A549 (cell line): ENCODE results near the gene UBAC1. TPM values are rescaled to one million over a fixed set of nuclear protein-coding genes. Genes with fewer than 3 reads are reported as not detected.

Experiments
- ATAC-seq, 2 experiments: fragments of 200-7000 bp in 1 of 2; fragments of >200 bp in 1 of 2; cut with Nextera tagmentation in 1 of 2; cut with Tn5 transposase in 1 of 2; 3 replicates each; pipeline versions ENCODE4 v1.8.0 to v1.9.1; 2018 to 2020; ENCODE audit warnings: mild to moderate bottlenecking in 1 of 2, moderate library complexity in 1 of 2
- CTCF ChIA-PET: fragments of 300-600 bp; sonication (Branson Sonifier 250); formaldehyde crosslinking; extraction: SDS; loops from one replicate; lab custom pipeline; 2021; ENCODE audit warnings: antibody characterized with exemption, inconsistent platforms; lab: Yijun Ruan, JAX
- POLR2A ChIA-PET: fragments of 350-600 bp; formaldehyde crosslinking; extraction: SDS; loops from one replicate; lab custom pipeline; 2021; ENCODE audit warnings: antibody characterized with exemption, inconsistent platforms; lab: Yijun Ruan, JAX
- DNase-seq, 2 experiments: peaks; one replicate each; pipeline versions ENCODE4 v3.0.0 to v3.0.0-alpha.2; 2011 to 2016; ENCODE audit warnings: low read depth in 1 of 2, low spot score in 1 of 2
- FAIRE-seq: peaks from 2 replicates; lab custom pipeline; 2011; peaks lifted over from hg19 to GRCh38; lab: Jason Lieb, UNC
- H3K27ac ChIP-seq, 2 experiments: fragments of >200 bp; sonication (Bioruptor Twin); formaldehyde crosslinking; 3 replicates each; pipeline ENCODE4 v1.5.1; 2016 to 2017
- H3K4me1 ChIP-seq: fragments of >200 bp; sonication (Bioruptor Twin); formaldehyde crosslinking; 3 replicates; pipeline ENCODE4 v1.6.1; 2016
- H3K4me2 ChIP-seq: fragments of >200 bp; sonication (Bioruptor Twin); formaldehyde crosslinking; 3 replicates; pipeline ENCODE4 v1.6.1; 2016
- H3K4me3 ChIP-seq: fragments of >200 bp; sonication (Bioruptor Twin); formaldehyde crosslinking; 3 replicates; pipeline ENCODE4 v1.5.1; 2016
- H3K9me3 ChIP-seq: fragments of >200 bp; sonication (Bioruptor Twin); formaldehyde crosslinking; 3 replicates; pipeline ENCODE4 v1.6.1; 2016
- BHLHE40 ChIP-seq: IDR thresholded peaks from 2 replicates; pipeline ENCODE4 v1.6.1; 2012; ENCODE audit warnings: low read depth, low read length, inconsistent platforms
- CBX2 ChIP-seq: fragments of 200-600 bp; sonication (generic); IDR thresholded peaks from 2 replicates; pipeline ENCODE4 v1.6.1; 2016; ENCODE audit warnings: low read depth, mild to moderate bottlenecking, borderline replicate concordance
- CEBPB ChIP-seq, 2 experiments: fragments of >200 bp in 1 of 2; sonication (Bioruptor Twin) in 1 of 2; formaldehyde crosslinking in 1 of 2; IDR thresholded peaks; 2 replicates each; pipeline ENCODE4 v1.6.1; 2012 to 2016
- CHD4 ChIP-seq: fragments of 200-600 bp; sonication (generic); IDR thresholded peaks from 2 replicates; pipeline ENCODE4 v1.6.1; 2016; ENCODE audit warnings: antibody characterized with exemption, mild to moderate bottlenecking, borderline replicate concordance
- EHMT2 ChIP-seq: fragments of 200-600 bp; sonication (generic); IDR thresholded peaks from 2 replicates; pipeline ENCODE4 v1.6.1; 2016; ENCODE audit warnings: antibody characterized with exemption, low read depth, mild to moderate bottlenecking, moderate library complexity
- ESRRA ChIP-seq: fragments of 150-350 bp; IDR thresholded peaks from 2 replicates; pipeline ENCODE4 v1.6.1; 2014; ENCODE audit warnings: mild to moderate bottlenecking, low read length, borderline replicate concordance
- FOSL2 ChIP-seq, 2 experiments: fragments of 450-650 bp in 1 of 2; fragments of >200 bp in 1 of 2; sonication (Bioruptor Twin) in 1 of 2; formaldehyde crosslinking; IDR thresholded peaks; 2 replicates each; pipeline versions ENCODE4 v1.5.0 to v1.6.1; 2016 to 2020; ENCODE audit warnings: mild to moderate bottlenecking in 1 of 2, moderate library complexity in 1 of 2
- FOXS1 ChIP-seq: fragments of 250-450 bp; sonication (Bioruptor Pico); IDR thresholded peaks from 2 replicates; pipeline ENCODE4 v1.5.0; 2020; ENCODE audit warnings: mild to moderate bottlenecking, moderate library complexity
- HEYL ChIP-seq: fragments of 250-450 bp; sonication (Bioruptor Pico); IDR thresholded peaks from 2 replicates; pipeline ENCODE4 v1.8.0; 2021; ENCODE audit warnings: mild to moderate bottlenecking, moderate library complexity
- HOXB13 ChIP-seq: fragments of 250-450 bp; sonication (Bioruptor Pico); IDR thresholded peaks from 2 replicates; pipeline ENCODE4 v1.5.0; 2020; ENCODE audit warnings: low read depth, mild to moderate bottlenecking, moderate library complexity
- KDM1A ChIP-seq: fragments of 200-600 bp; sonication (generic); IDR thresholded peaks from 2 replicates; pipeline ENCODE4 v1.6.1; 2016; ENCODE audit warnings: low read depth, mild to moderate bottlenecking
- MAFK ChIP-seq: fragments of 450-650 bp; IDR thresholded peaks from 2 replicates; pipeline ENCODE4 v1.6.1; 2014; ENCODE audit not compliant: partially characterized antibody
- NPAS2 ChIP-seq: fragments of 250-450 bp; sonication (Bioruptor Pico); IDR thresholded peaks from 2 replicates; pipeline ENCODE4 v1.8.0; 2022; ENCODE audit warnings: mild to moderate bottlenecking, moderate library complexity, borderline replicate concordance
- SMC3 ChIP-seq: fragments of >200 bp; sonication (Bioruptor Twin); formaldehyde crosslinking; IDR thresholded peaks from 3 replicates; pipeline ENCODE4 v1.6.1; 2018; ENCODE audit warnings: inconsistent platforms
- TFCP2L1 ChIP-seq: fragments of 250-450 bp; sonication (Bioruptor Pico); IDR thresholded peaks from 2 replicates; pipeline ENCODE4 v1.5.0; 2021; ENCODE audit warnings: mild to moderate bottlenecking
- TP53 ChIP-seq: fragments of 250-450 bp; sonication (Bioruptor Pico); IDR thresholded peaks from 2 replicates; pipeline ENCODE4 v1.5.0; 2021; ENCODE audit warnings: mild to moderate bottlenecking, moderate library complexity
- ZNF302 ChIP-seq: fragments of 250-450 bp; sonication (Bioruptor Pico); IDR thresholded peaks from 2 replicates; pipeline ENCODE4 v1.9.0; 2021; ENCODE audit warnings: inconsistent platforms, mild to moderate bottlenecking, moderate library complexity
- ZSCAN20 ChIP-seq: fragments of 250-450 bp; sonication (Bioruptor Pico); IDR thresholded peaks from 2 replicates; pipeline ENCODE4 v1.8.0; 2022; ENCODE audit warnings: mild to moderate bottlenecking, moderate library complexity
- WGBS: methylation state at CpG from one replicate; pipeline ENCODE4 v1.1.6; 2017; ENCODE audit errors: missing lambda C conversion rate; 5-methylcytosine and 5-hydroxymethylcytosine counted together
- polyA plus RNA-seq, 4 experiments: library from polyadenylated mRNA; depleted of rRNA in 3 of 4; stranded (reverse); fragments of >200 nt; fragmentation: RNase III in 1 of 4; extraction: RNeasy Plus Mini Kit Qiagen cat#74134 plus additional on column Dnase treatment in 1 of 4; gene quantifications; 2 replicates in 3 of 4; 3 replicates in 1 of 4; pipeline ENCODE4 v1.2.3, GENCODE V29; 2011 to 2017
- TF ChIP-seq, protein P1 (sequence below): fragments of 200-600 bp; sonication (generic); IDR thresholded peaks from 2 replicates; pipeline ENCODE4 v1.6.1; 2016; ENCODE audit warnings: antibody characterized with exemption, mild to moderate bottlenecking, moderate library complexity
- TF ChIP-seq, protein P2 (sequence below): fragments of >200 bp; sonication (Bioruptor Twin); formaldehyde crosslinking; IDR thresholded peaks from 2 replicates; pipeline ENCODE4 v1.6.1; 2016
- TF ChIP-seq, protein P3 (sequence below): fragments of 250-450 bp; sonication (Bioruptor Pico); IDR thresholded peaks from 2 replicates; pipeline ENCODE4 v1.5.0; 2020; ENCODE audit warnings: low read depth, mild to moderate bottlenecking, moderate library complexity
- TF ChIP-seq, protein P4 (sequence below): fragments of 150-350 bp; IDR thresholded peaks from 2 replicates; pipeline ENCODE4 v1.6.1; 2014; ENCODE audit warnings: low read depth, mild to moderate bottlenecking, low read length

UBAC1 gene
- polyA plus RNA-seq, 2 of the 4 experiments (the other 2 are of a cell fraction): 30.8 to 37.6 TPM

DNA sequence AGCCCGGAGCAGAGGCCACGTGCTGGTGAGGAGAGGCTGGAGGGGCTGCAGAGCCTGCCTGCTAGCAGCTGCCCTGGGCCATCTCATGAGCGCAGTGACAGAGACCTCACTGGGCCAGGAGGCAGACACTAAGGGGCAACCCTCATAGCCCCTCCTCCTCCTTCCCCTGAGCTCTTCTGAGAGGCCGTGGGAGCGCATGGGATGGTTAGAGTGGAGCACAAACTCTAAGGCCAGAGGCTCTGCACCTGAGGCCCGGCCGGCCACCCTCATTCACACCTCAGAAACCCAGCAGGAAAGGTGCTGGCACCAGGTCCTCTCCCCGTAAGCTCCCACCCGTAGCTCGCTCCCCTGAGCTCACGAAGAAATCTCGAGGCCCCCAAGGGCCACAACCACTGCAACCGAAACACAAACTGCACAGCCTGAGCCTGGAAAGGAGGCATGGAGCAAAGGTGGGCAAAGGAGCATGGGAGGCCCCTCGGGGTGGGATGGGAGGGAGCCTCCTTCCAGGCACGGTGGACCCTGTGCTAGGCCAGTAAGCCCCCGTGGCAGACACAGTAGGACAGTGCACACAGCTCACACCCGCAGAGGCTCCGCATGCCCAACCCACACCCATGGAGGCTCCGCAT lies 71.5 kb downstream of the UBAC1 start:
- no peak; a peak in 1 of 6 replicates for ATAC-seq
- CTCF ChIA-PET: interaction anchor here (1.5 to 3.2 kb wide), 3 partner anchors 23 to 93 kb away, joined by 3 to 8 read pairs (median 6); no protein-coding TSS in a partner anchor
- no peak for TF ChIP-seq ZSCAN20
- TF ChIP-seq, protein P1, sequence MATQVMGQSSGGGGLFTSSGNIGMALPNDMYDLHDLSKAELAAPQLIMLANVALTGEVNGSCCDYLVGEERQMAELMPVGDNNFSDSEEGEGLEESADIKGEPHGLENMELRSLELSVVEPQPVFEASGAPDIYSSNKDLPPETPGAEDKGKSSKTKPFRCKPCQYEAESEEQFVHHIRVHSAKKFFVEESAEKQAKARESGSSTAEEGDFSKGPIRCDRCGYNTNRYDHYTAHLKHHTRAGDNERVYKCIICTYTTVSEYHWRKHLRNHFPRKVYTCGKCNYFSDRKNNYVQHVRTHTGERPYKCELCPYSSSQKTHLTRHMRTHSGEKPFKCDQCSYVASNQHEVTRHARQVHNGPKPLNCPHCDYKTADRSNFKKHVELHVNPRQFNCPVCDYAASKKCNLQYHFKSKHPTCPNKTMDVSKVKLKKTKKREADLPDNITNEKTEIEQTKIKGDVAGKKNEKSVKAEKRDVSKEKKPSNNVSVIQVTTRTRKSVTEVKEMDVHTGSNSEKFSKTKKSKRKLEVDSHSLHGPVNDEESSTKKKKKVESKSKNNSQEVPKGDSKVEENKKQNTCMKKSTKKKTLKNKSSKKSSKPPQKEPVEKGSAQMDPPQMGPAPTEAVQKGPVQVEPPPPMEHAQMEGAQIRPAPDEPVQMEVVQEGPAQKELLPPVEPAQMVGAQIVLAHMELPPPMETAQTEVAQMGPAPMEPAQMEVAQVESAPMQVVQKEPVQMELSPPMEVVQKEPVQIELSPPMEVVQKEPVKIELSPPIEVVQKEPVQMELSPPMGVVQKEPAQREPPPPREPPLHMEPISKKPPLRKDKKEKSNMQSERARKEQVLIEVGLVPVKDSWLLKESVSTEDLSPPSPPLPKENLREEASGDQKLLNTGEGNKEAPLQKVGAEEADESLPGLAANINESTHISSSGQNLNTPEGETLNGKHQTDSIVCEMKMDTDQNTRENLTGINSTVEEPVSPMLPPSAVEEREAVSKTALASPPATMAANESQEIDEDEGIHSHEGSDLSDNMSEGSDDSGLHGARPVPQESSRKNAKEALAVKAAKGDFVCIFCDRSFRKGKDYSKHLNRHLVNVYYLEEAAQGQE: no peak
- TF ChIP-seq, protein P2, sequence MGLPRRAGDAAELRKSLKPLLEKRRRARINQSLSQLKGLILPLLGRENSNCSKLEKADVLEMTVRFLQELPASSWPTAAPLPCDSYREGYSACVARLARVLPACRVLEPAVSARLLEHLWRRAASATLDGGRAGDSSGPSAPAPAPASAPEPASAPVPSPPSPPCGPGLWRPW: no peak
- TF ChIP-seq EHMT2: no peak
- TF ChIP-seq FOXS1 (CRISPR knock-in tag): no peak
- no peak for TF ChIP-seq NPAS2 (CRISPR knock-in tag)
- no peak for TF ChIP-seq CHD4
- TF ChIP-seq TP53 (CRISPR knock-in tag): no peak
- no peak for TF ChIP-seq CBX2
- no peak for TF ChIP-seq HOXB13 (CRISPR knock-in tag)
- TF ChIP-seq TFCP2L1: no peak
- TF ChIP-seq CEBPB (IDR thresholded peaks at IDR 0.05): no peak
- TF ChIP-seq, protein P3, sequence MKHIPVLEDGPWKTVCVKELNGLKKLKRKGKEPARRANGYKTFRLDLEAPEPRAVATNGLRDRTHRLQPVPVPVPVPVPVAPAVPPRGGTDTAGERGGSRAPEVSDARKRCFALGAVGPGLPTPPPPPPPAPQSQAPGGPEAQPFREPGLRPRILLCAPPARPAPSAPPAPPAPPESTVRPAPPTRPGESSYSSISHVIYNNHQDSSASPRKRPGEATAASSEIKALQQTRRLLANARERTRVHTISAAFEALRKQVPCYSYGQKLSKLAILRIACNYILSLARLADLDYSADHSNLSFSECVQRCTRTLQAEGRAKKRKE: no peak
- TF ChIP-seq ZNF302 (CRISPR knock-in tag): no peak
- TF ChIP-seq HEYL: no peak
- no peak for TF ChIP-seq SMC3
- TF ChIP-seq, all 56 proteins: peak for 0
- Histone ChIP-seq H3K4me1 (peaks cover 12% of the 10 kb centered on the region; the same call in 2 of the 3 replicates), H3K9me3 (no peaks in the 10 kb centered on the region), H3K27ac (no peak overlapping the region), H3K4me2 (no peak overlapping the region), H3K4me3 (no peak overlapping the region)
- FAIRE-seq (no peak), DNase-seq (no peak)
- 87% methylated on average over 16 of the region's 19 CpGs for WGBS
- POLR2A ChIA-PET: no interaction called here

DNA sequence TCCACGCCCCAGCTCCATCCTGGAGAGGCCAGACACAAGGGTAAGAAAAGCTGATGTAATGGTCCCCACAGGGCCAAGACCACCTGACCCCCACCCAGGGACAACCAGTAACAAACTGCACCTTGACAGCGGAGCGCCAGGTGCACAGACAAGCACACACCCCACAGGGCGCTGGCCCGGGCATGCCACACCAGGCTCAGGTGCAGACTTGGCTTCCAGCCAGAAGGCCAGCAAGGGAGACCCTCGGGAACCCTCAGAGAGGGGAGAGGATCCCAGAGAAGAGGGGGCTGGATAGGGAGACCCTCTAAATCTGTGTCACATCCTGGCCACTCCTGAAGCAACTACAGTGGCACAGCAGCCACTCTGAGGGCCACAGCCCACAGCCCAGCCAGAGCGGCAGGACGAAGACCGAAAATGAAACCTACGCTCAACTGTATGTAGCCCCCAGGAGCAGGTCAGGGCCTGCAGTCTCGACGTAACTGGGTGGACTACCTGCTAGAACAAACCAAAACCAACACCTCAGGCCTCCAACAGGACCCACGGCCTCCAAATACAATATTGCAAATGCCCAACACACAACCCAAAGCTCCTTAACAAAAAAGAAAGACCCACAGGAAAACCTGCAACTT lies 72.3 kb downstream of the UBAC1 start:
- CTCF ChIA-PET: interaction anchor here (0.8 to 3.2 kb wide), 3 partner anchors 25 to 92 kb away, joined by 3 to 8 read pairs (median 3); partner anchors contain the start of gene UBAC1
- Histone ChIP-seq H3K4me2 (no peak overlapping the region), H3K4me1 (peaks cover 15% of the 10 kb centered on the region; the same call in 2 of the 3 replicates)

More for the DNA sequence above, 72.3 kb downstream of the UBAC1 start:
- Histone ChIP-seq H3K27ac (peak overlapping the region in 1 of 2 experiments; percentile 11; a peak in 1 of 6 replicates), H3K4me3 (no peak overlapping the region), H3K9me3 (no peaks in the 10 kb centered on the region)
- WGBS: 92% methylated on average over 13 of the region's 13 CpGs
- no peak for DNase-seq
- no peak for FAIRE-seq
- POLR2A ChIA-PET: no interaction called here
- TF ChIP-seq FOSL2 (IDR thresholded peaks at IDR 0.05) (no peak), FOSL2 (CRISPR knock-in tag; IDR thresholded peaks at IDR 0.05) (no peak), KDM1A (no peak), BHLHE40 (no peak), ESRRA (no peak), HEYL (no peak), MAFK (no peak)
- TF ChIP-seq, protein P4, sequence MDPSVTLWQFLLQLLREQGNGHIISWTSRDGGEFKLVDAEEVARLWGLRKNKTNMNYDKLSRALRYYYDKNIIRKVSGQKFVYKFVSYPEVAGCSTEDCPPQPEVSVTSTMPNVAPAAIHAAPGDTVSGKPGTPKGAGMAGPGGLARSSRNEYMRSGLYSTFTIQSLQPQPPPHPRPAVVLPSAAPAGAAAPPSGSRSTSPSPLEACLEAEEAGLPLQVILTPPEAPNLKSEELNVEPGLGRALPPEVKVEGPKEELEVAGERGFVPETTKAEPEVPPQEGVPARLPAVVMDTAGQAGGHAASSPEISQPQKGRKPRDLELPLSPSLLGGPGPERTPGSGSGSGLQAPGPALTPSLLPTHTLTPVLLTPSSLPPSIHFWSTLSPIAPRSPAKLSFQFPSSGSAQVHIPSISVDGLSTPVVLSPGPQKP: no peak
- no peak for ATAC-seq
